Esophagus muscularis mucosa (tissue), 4 donors: ENCODE measurements around the gene PNLIPRP1.
A peak's percentile ranks its signal among the peaks of the same experiment; 100 is the strongest.

Experiments
- CTCF ChIP-seq, 3 experiments: fragments of 200-600 bp in 2 of 3; fragments of 450-650 bp in 1 of 3; sonication (generic) in 2 of 3; IDR thresholded peaks; one replicate each; pipeline ENCODE4 v1.5.1; 2017 to 2019; ENCODE audit warnings: antibody characterized with exemption in 3 of 3, mild to moderate bottlenecking in 2 of 3, moderate library complexity in 1 of 3
- EP300 ChIP-seq: sonication (generic); formaldehyde crosslinking; IDR thresholded peaks from one replicate; pipeline ENCODE4 v1.6.1; 2017; ENCODE audit warnings: antibody characterized with exemption
- POLR2A ChIP-seq: fragments of 450-650 bp; IDR thresholded peaks from one replicate; pipeline ENCODE4 v1.6.1; 2017; ENCODE audit warnings: antibody characterized with exemption, moderate library complexity, mild to moderate bottlenecking, low read depth
- POLR2AphosphoS5 ChIP-seq, 2 donors: sonication (generic); formaldehyde crosslinking; IDR thresholded peaks; one replicate each; pipeline ENCODE4 v1.6.1; 2017; ENCODE audit warnings: antibody characterized with exemption in 2 of 2

GRCh38 chr10:116627386-116627933 lies 36.7 kb downstream of the PNLIPRP1 start:
- TF ChIP-seq CTCF (IDR thresholded peaks at IDR 0.05) (peak in 2 of 3 experiments; percentile 21 to 51), POLR2AphosphoS5 (IDR thresholded peaks at IDR 0.05) (no peak), POLR2A (no peak), EP300 (no peak)
